HG02973 (cell line): ENCODE measurements around the gene HCFC1R1.

Source experiments
- ATAC-seq: cut with Tn5 transposase; IDR thresholded peaks from one replicate; pipeline ENCODE4 v1.9.1; 2021; ENCODE audit warnings: moderate library complexity; ENCODE audit not compliant: unreplicated experiment

Gene HCFC1R1

DNA sequence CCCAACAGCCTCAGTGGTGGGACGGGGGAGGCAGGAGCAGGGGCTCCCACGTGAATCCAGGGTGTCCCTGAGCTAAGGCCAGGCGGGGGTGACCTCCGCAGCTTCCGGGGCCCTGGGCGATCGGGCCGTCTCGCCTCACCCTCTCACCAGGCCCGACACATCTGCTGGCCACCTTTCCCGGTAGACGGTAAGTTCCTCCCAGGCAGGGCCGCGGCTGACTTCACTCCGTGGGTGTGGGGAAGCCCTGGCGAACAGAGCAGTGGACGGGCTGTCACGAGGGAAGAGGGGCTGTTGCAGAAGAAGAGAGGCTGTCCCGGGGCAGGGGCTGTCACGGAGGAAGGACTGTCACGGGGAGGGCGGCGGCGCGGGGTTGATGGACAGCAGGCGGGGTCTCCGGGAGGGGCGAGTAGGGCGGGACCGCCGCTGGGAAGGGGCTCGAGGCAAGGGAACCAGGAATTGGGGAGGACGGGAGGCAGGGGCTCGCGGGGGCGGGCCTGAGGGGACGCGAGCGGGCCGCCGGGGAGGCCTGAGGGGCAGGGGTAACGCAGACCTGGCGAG is 44.0 kb downstream of the HCFC1R1 start:
- ATAC-seq = peak; percentile 7

- no peak for ATAC-seq
Measured at GRCh38 chr16:2977440-2977839, 46.3 kb downstream of the HCFC1R1 start.

DNA sequence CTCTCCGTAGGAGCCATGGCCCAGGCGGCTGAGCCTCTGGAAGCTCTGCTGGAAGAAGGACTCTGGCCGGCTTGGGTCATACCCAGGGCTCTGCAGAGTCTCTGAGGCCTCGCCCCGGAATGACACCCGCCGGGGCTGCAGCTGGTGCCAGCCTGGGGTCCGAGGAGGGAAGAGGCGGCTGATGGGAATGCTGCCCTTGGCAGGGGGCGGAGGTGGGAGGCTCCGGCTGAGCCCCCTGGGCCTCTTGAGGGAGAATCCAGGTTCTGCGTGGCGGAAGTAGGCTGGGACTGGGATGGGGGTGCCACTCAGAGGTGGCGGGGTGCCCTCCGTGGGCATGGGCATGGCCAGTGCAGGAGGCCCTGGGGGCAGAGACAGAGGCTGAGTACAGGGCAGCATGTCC is 47.1 kb downstream of the HCFC1R1 start:
- ATAC-seq = no peak

- no peak for ATAC-seq
Measured at GRCh38 chr16:2976201-2976600, 47.5 kb downstream of the HCFC1R1 start.

- no peak for ATAC-seq
Measured at GRCh38 chr16:2975161-2975795, 48.5 kb downstream of the HCFC1R1 start.

GRCh38 chr16:2974319-2975056 is 49.3 kb downstream of the HCFC1R1 start:
- no peak for ATAC-seq

DNA sequence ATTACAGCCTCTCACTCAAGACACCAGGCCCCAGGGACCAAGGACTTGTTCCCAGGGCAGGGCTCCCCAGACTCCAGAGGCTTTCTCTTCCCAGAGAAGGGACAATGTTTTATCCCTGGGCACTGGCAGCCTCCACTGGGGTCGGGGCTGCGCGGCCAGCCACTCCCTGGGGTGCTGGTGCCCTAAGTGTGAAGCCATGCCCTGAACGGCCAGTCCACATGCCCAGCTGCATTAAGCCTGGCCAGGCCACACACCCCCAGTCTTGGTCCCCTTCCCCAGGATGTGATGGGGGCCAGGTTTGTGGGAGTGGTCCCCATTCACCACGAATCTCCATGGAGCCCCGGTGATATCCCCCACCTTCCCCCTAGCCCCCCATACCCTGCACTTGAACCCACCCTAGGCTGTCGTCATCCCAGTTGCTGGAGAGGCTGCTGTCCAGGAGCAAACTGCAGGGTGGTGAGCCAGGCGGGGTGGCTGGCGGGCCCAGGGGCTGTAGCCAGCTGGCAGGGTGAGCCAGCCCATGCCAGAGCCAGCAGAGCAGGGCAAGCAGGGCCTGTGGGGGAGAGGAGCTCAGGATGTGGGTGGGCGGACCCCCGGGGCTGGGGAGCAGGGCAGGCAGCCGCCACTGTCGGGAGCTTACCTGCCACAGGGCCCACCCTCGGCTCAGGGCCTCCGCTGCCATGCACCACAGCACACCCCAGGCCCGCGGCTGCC is 50.0 kb downstream of the HCFC1R1 start:
- no peak for ATAC-seq

- no peak for ATAC-seq
Measured at GRCh38 chr16:2973093-2973492, 50.6 kb downstream of the HCFC1R1 start.
